ENCODE measurements around the gene SLC3A2.
"Not testable (repeated sequence)": the region's sequence is repeated elsewhere in the genome, so short reads cannot be mapped to it uniquely, and the experiment has no call there.

The SLC3A2 gene

GRCh38 chr11:62933285-62933684, 52.6 kb downstream of the SLC3A2 start:
- no peak for DNase-seq

- DNase-seq, result no peak
Measured at GRCh38 chr11:62933750-62934495, 53.2 kb downstream of the SLC3A2 start.

GRCh38 chr11:62934496-62934785, 53.7 kb downstream of the SLC3A2 start:
- DNase-seq, result no peak

GRCh38 chr11:62937528-62937927, 56.8 kb downstream of the SLC3A2 start:
- DNase-seq, result not testable (repeated sequence)
